ENCODE results near the gene RNASEH2B.

RNASEH2B gene

GRCh38 chr13:50908371-50908770 lies 1.2 kb upstream of the RNASEH2B start:
- DNase-seq (ENCODE audit: low read depth) = no peak

- DNase-seq (ENCODE audit: low read depth) = no peak
Observed at GRCh38 chr13:50910485-50910805, 854 bp downstream of the RNASEH2B start.

- DNase-seq (ENCODE audit: low read depth) = no peak
Observed at GRCh38 chr13:50911081-50911631, 1.6 kb downstream of the RNASEH2B start.

GRCh38 chr13:50911937-50912795 lies 2.6 kb downstream of the RNASEH2B start:
- peak; percentile 84 for DNase-seq (ENCODE audit: low read depth)

GRCh38 chr13:50912851-50913250 lies 3.3 kb downstream of the RNASEH2B start:
- no peak for DNase-seq (ENCODE audit: low read depth)

GRCh38 chr13:50914176-50914700 lies 4.6 kb downstream of the RNASEH2B start:
- DNase-seq (ENCODE audit: low read depth) = no peak

- DNase-seq (ENCODE audit: low read depth) = no peak
Observed at GRCh38 chr13:50914848-50915247, 5.3 kb downstream of the RNASEH2B start.

GRCh38 chr13:50915565-50915964 lies 6.0 kb downstream of the RNASEH2B start:
- no peak for DNase-seq (ENCODE audit: low read depth)

- DNase-seq (ENCODE audit: low read depth) = no peak
Observed at GRCh38 chr13:50916701-50917184, 7.2 kb downstream of the RNASEH2B start.

GRCh38 chr13:50917572-50917971 lies 8.0 kb downstream of the RNASEH2B start:
- DNase-seq (ENCODE audit: low read depth) = no peak

- DNase-seq (ENCODE audit: low read depth) = no peak
Observed at GRCh38 chr13:50918567-50918966, 9.0 kb downstream of the RNASEH2B start.

GRCh38 chr13:50919277-50919676 lies 9.7 kb downstream of the RNASEH2B start:
- DNase-seq (ENCODE audit: low read depth) = no peak

GRCh38 chr13:50921706-50922105 lies 12.1 kb downstream of the RNASEH2B start:
- DNase-seq (ENCODE audit: low read depth) = no peak

GRCh38 chr13:50923272-50923671 lies 13.7 kb downstream of the RNASEH2B start:
- DNase-seq (ENCODE audit: low read depth) = no peak

- no peak for DNase-seq (ENCODE audit: low read depth)
Observed at GRCh38 chr13:50924025-50924424, 14.4 kb downstream of the RNASEH2B start.

- DNase-seq (ENCODE audit: low read depth) = no peak
Observed at GRCh38 chr13:50927701-50928100, 18.1 kb downstream of the RNASEH2B start.

GRCh38 chr13:50928102-50928501 lies 18.5 kb downstream of the RNASEH2B start:
- DNase-seq (ENCODE audit: low read depth) = no peak

GRCh38 chr13:50928659-50929462 lies 19.3 kb downstream of the RNASEH2B start:
- no peak for DNase-seq (ENCODE audit: low read depth)

- DNase-seq (ENCODE audit: low read depth) = no peak
Observed at GRCh38 chr13:50932091-50932490, 22.5 kb downstream of the RNASEH2B start.

GRCh38 chr13:50934735-50935435 lies 25.3 kb downstream of the RNASEH2B start:
- DNase-seq (ENCODE audit: low read depth) = no peak

- DNase-seq (ENCODE audit: low read depth) = no peak
Observed at GRCh38 chr13:50936679-50937078, 27.1 kb downstream of the RNASEH2B start.

- DNase-seq (ENCODE audit: low read depth) = no peak
Observed at GRCh38 chr13:50940509-50940908, 30.9 kb downstream of the RNASEH2B start.
